Body of pancreas (tissue), 4 donors: ENCODE results near the gene QRICH2. TPM values are rescaled to one million over a fixed set of nuclear protein-coding genes. Genes with fewer than 3 reads are reported as not detected.
"Not testable (repeated sequence)": the region's sequence is repeated elsewhere in the genome, so short reads cannot be mapped to it uniquely, and the experiment has no call there.

ENCODE experiments used
- ATAC-seq: fragments of 150-250 bp; one replicate; pipeline ENCODE4 v1.9.1; 2016
- DNase-seq, 4 donors: peaks; one replicate each; pipeline ENCODE4 v3.0.0-alpha.2; 2019
- H3K27ac ChIP-seq, 4 donors: fragments of 200-600 bp; sonication (generic); 1 replicate in 3 of 4; 2 replicates in 1 of 4; pipeline versions ENCODE4 v1.5.1 to v1.6.1; 2016 to 2019; ENCODE audit warnings: mild to moderate bottlenecking in 1 of 4, mixed read lengths in 1 of 4, moderate library complexity in 1 of 4
- H3K27me3 ChIP-seq, 2 donors: fragments of 200-600 bp; sonication (generic); one replicate each; pipeline ENCODE4 v1.6.0; 2016; ENCODE audit warnings: mild to moderate bottlenecking in 1 of 2
- H3K36me3 ChIP-seq, 2 donors: fragments of 200-600 bp; sonication (generic); replicated peaks in 1 of 2; 2 replicates each; pipeline ENCODE4 v1.5.1; 2016; ENCODE audit warnings: low read depth in 2 of 2; ENCODE audit not compliant: insufficient read depth in 1 of 2
- H3K4me1 ChIP-seq: fragments of 200-600 bp; sonication (generic); one replicate; pipeline ENCODE4 v1.6.0; 2016
- H3K4me3 ChIP-seq, 2 donors: fragments of 200-600 bp; sonication (generic); 1 replicate in 1 of 2; 2 replicates in 1 of 2; pipeline ENCODE4 v1.5.1; 2016 to 2019
- H3K9me3 ChIP-seq, 3 donors: fragments of 200-600 bp; sonication (generic); 1 replicate in 2 of 3; 2 replicates in 1 of 3; pipeline ENCODE4 v1.5.1; 2016
- POLR2A ChIP-seq, 3 donors: fragments of 450-650 bp; IDR thresholded peaks; one replicate each; pipeline ENCODE4 v1.6.1; 2016; ENCODE audit warnings: antibody characterized with exemption in 3 of 3, mild to moderate bottlenecking in 2 of 3
- WGBS, 2 donors: methylation state at CpG; one replicate each; pipeline ENCODE4 v1.1.5; 2017; 5-methylcytosine and 5-hydroxymethylcytosine counted together
- intact Hi-C: fragments of 100-400 bp; cut with DNase I; formaldehyde crosslinking; loops from one replicate; pipeline ENCODE4 v1.15.1; 2023
- total RNA-seq, 2 donors: library from RNA; depleted of rRNA; stranded (reverse); fragments of >200 nt; gene quantifications; one replicate each; pipeline ENCODE4 v1.1.0, GENCODE V29; 2016
- TF ChIP-seq, protein P1 (sequence below), 7 experiments: fragments of 450-650 bp in 4 of 7; fragments of 200-600 bp in 3 of 7; sonication (generic) in 3 of 7; IDR thresholded peaks; one replicate each; pipeline ENCODE4 v1.5.1; 2016 to 2019; ENCODE audit warnings: antibody characterized with exemption in 7 of 7

The QRICH2 gene
- total RNA-seq, 2 donors from 2014 or later, result 0.66 to 1.6 TPM

DNA sequence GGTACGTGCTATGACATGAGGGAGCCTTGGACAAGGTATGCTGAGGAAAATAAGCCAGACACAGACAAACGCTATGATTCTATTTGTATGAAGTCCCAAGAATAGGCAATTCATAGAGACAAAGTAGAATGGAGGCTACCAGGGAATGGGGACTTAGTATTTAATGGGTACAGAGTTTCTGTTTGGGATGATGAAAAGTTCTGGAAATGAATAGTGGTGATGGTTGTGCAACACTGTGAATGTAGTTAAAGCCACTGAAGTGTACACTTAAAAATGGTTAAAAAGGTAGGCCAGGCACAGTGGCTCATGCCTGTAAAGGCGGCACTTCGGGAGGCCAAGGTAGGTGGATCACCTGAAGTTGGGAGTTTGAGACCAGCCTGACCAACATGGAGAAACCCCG lies 42.4 kb upstream of the QRICH2 start:
- Histone ChIP-seq H3K27me3 (no peaks in the 10 kb centered on the region), H3K27ac (no peak overlapping the region), H3K9me3 (no peaks in the 10 kb centered on the region), H3K4me1 (peaks cover 19% of the 10 kb centered on the region), H3K4me3 (no peak overlapping the region), H3K36me3 (peaks cover 0 to 3% of the 10 kb centered on the region in 2 donors)
- intact Hi-C loops, result no loop called here
- DNase-seq (no peak), ATAC-seq (no peak)
- no peak for TF ChIP-seq POLR2A (IDR thresholded peaks at IDR 0.05)
- TF ChIP-seq, protein P1, sequence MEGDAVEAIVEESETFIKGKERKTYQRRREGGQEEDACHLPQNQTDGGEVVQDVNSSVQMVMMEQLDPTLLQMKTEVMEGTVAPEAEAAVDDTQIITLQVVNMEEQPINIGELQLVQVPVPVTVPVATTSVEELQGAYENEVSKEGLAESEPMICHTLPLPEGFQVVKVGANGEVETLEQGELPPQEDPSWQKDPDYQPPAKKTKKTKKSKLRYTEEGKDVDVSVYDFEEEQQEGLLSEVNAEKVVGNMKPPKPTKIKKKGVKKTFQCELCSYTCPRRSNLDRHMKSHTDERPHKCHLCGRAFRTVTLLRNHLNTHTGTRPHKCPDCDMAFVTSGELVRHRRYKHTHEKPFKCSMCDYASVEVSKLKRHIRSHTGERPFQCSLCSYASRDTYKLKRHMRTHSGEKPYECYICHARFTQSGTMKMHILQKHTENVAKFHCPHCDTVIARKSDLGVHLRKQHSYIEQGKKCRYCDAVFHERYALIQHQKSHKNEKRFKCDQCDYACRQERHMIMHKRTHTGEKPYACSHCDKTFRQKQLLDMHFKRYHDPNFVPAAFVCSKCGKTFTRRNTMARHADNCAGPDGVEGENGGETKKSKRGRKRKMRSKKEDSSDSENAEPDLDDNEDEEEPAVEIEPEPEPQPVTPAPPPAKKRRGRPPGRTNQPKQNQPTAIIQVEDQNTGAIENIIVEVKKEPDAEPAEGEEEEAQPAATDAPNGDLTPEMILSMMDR (IDR thresholded peaks at IDR 0.05), result no peak
- WGBS, 2 donors, result 92 to 95% methylated on average over 5 of the region's 5 CpGs

DNA sequence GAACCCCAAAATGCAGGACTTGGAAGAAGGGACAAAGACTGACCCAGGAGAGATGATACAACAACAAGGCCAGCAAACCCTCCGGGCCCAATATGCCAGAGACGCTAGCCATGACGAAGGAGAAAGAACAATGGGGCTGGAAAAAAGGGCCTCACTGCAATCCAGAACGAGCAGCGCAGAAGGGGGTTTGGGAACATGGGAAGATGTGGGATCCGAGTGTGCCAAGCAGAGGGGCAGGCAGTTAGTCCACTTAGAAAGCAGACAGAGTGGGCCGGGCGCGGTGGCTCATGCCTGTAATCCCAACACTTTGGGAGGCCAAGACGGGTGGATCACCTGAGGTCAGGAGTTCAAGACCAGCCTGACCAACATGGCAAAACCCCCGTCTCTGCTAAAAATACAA lies 38.9 kb upstream of the QRICH2 start:
- H3K27ac ChIP-seq, H3K36me3 ChIP-seq, H3K9me3 ChIP-seq, H3K27me3 ChIP-seq, H3K4me3 ChIP-seq, intact Hi-C loops, DNase-seq, ATAC-seq, H3K4me1 ChIP-seq: not testable (repeated sequence)
- 95 to 96% methylated on average over 10 to 11 of the region's 11 CpGs for WGBS, 2 donors

DNA sequence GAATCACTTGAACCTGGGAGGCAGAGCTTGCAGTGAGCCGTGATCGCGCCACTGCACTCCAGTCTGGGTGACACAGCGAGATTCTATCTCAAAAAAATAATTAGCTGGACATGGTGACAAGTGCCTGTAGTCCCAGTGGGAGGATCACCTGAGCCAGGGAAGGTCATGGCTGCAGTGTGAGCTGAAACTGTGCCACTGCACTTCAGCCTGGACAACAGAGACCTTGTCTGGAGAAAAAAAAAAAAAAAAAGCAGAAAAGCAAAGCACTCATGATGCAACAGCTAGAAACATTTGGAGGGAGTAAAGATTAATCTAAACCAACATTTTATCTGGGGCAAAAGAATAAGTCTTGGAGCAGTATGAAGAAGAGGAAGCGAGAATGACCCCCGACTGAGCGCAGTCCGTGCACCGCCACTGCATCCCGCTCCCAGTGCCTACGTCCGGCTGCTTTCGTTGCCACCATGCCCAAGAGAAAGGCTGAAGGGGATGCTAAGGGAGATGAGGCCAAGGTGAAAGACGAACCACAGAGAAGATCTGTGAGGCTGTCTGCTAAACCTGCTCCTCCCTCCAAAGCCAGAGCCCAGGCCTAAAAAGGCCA lies 37.4 kb upstream of the QRICH2 start:
- peak overlapping the region in 1 of 4 donors; percentile 32 for H3K27ac ChIP-seq
- WGBS, 2 donors, result 68 to 85% methylated on average over 14 of the region's 14 CpGs
- no peaks in the 10 kb centered on the region for H3K27me3 ChIP-seq
- H3K9me3 ChIP-seq, result no peaks in the 10 kb centered on the region
- DNase-seq (peak in 1 of 4 donors; percentile 20), ATAC-seq (peak; percentile 45)
- H3K4me1 ChIP-seq, result no peaks in the 10 kb centered on the region
- intact Hi-C loops, result no loop called here
- no peak for TF ChIP-seq POLR2A (IDR thresholded peaks at IDR 0.05)
- TF ChIP-seq, protein P1 (IDR thresholded peaks at IDR 0.05), result no peak
- H3K36me3 ChIP-seq, result peaks cover 0 to 7% of the 10 kb centered on the region in 2 donors
- no peak overlapping the region for H3K4me3 ChIP-seq

DNA sequence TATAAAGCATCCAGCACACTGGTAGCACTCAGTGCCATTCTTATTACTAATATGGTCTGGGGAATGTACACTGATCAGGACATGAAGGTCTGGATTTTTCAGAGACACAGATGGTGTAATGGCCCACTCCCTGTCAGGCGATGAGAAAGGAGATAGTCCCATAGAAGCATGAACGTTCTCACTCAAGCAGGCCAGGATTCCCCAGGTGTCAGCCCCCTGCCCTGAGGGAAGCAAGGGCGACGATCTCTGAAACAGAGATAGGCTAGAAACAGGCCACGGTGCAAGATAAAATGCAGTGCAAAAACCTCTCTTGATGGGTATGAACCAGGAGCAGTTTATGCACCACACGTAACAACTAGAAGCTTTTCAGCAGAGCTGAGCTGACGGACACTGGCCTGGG lies 35.0 kb upstream of the QRICH2 start:
- DNase-seq (no peak), ATAC-seq (no peak)
- no peaks in the 10 kb centered on the region for H3K9me3 ChIP-seq
- TF ChIP-seq, protein P1 (IDR thresholded peaks at IDR 0.05), result no peak
- no peak for TF ChIP-seq POLR2A (IDR thresholded peaks at IDR 0.05)
- no peak overlapping the region for H3K4me3 ChIP-seq
- H3K4me1 ChIP-seq, result no peaks in the 10 kb centered on the region
- peaks cover 0 to 7% of the 10 kb centered on the region in 2 donors for H3K36me3 ChIP-seq
- WGBS, 2 donors, result 85 to 92% methylated on average over 7 of the region's 7 CpGs
- no peak overlapping the region for H3K27ac ChIP-seq
- H3K27me3 ChIP-seq, result no peaks in the 10 kb centered on the region
- intact Hi-C loops, result no loop called here

DNA sequence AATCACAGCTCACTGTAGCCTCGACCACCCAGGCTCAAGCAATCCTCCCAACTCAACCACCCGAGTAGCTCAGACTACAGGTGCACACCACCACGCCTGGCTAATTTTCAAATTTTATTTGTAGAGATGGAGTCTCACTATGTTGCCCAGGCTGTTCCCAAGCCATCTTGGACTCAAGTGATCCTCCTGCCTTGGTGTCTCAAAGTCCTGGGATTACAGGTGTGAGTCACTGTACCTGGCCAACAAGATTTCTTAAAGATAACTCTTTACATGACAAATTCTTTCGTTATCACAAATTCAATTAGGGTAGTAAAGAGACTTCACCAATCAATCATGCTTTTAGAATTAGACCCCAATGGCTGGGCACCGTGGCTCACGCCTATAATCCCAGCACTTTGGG lies 33.2 kb upstream of the QRICH2 start:
- H3K4me1 ChIP-seq, result no peaks in the 10 kb centered on the region
- H3K4me3 ChIP-seq, result no peak overlapping the region
- 87 to 90% methylated on average over 6 of the region's 6 CpGs for WGBS, 2 donors
- no peaks in the 10 kb centered on the region for H3K9me3 ChIP-seq
- H3K36me3 ChIP-seq, result peaks cover 0 to 4% of the 10 kb centered on the region in 2 donors
- H3K27me3 ChIP-seq, result no peaks in the 10 kb centered on the region
- H3K27ac ChIP-seq, result no peak overlapping the region
- intact Hi-C loops, result no loop called here
- DNase-seq (no peak), ATAC-seq (no peak)
- no peak for TF ChIP-seq POLR2A (IDR thresholded peaks at IDR 0.05)
- TF ChIP-seq, protein P1 (IDR thresholded peaks at IDR 0.05), result no peak
